ENCODE measurements around the gene KCNH3. TPM values are rescaled to one million over a fixed set of nuclear protein-coding genes. Genes with fewer than 3 reads are reported as not detected.

The KCNH3 gene
- total and polyA plus RNA-seq, 2 donors (not counting 3 experiments of a cell fraction or from before 2014, with no cell fraction given), result 0.13 to 0.14 TPM

DNA sequence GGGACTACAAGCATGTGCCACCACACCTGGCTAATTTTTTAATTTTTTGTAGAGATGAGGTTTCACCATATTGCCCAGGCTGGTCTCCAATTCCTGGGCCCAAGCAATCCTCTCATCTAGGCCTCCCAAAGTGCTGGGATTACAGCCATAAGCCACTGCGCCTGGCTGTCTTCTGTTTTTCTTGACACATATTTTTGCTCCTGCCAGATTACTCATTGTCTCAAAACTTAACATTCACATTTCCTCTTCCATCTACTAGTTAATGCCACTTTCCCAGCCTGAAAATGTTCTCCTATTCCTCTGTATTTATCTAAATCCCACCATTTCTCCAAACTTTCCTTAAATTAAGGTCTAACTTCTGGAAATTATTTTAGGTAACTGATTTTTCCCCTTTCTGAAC is 36.2 kb upstream of the KCNH3 start:
- intact Hi-C loops (cut with micrococcal nuclease), result no loop called here
- Histone ChIP-seq H3K9me1 (replicated peaks; ENCODE audit: control insufficient read depth, extremely low read depth, insufficient read depth, low read length) (no peaks in the 10 kb centered on the region), H3K9ac (replicated peaks; ENCODE audit: extremely low read depth, insufficient read depth, low read length) (peak overlapping the region; percentile 71), H3K36me3 (ENCODE audit: control insufficient read depth in 2 of 2, extremely low read depth in 1 of 2, insufficient read depth in 2 of 2, low read length in 2 of 2) (peaks cover 4 to 6% of the 10 kb centered on the region in 2 experiments), H3K9me3 (replicated peaks; ENCODE audit: control insufficient read depth, insufficient read depth, low read length) (no peaks in the 10 kb centered on the region), H2AFZ (ENCODE audit: low read depth, low read length) (no peak overlapping the region), H3K27ac (ENCODE audit: insufficient read depth, low read depth, low read length) (peak overlapping the region; percentile 86), H3K27me3 (ENCODE audit: control insufficient read depth in 2 of 2, insufficient read depth in 2 of 2, low read length in 2 of 2) (no peaks in the 10 kb centered on the region), H3K79me2 (ENCODE audit: control insufficient read depth, insufficient read depth, low read length) (peaks cover 5% of the 10 kb centered on the region), H4K20me1 (replicated peaks; ENCODE audit: control insufficient read depth, extremely low read depth, insufficient read depth, low read length) (no peaks in the 10 kb centered on the region), H3K4me1 (ENCODE audit: control insufficient read depth, extremely low read depth, insufficient read depth, low read length) (peaks cover 62% of the 10 kb centered on the region), H3K4me2 (ENCODE audit: insufficient read depth, low read length) (peak overlapping the region; percentile 54), H3K4me3 (replicated peaks in 1 of 3; ENCODE audit: insufficient read depth in 1 of 3, low read depth in 1 of 3, low read length in 3 of 3) (no peak overlapping the region)
- POLR2A ChIA-PET, result no interaction called here
- peak; percentile 56 for DNase-seq (ENCODE audit: low read depth, low spot score)
- no peak for TF ChIP-seq EZH2 (IDR thresholded peaks at IDR 0.05; ENCODE audit: borderline replicate concordance, low read depth, low read length, severe bottlenecking)
- TF ChIP-seq, protein P1, sequence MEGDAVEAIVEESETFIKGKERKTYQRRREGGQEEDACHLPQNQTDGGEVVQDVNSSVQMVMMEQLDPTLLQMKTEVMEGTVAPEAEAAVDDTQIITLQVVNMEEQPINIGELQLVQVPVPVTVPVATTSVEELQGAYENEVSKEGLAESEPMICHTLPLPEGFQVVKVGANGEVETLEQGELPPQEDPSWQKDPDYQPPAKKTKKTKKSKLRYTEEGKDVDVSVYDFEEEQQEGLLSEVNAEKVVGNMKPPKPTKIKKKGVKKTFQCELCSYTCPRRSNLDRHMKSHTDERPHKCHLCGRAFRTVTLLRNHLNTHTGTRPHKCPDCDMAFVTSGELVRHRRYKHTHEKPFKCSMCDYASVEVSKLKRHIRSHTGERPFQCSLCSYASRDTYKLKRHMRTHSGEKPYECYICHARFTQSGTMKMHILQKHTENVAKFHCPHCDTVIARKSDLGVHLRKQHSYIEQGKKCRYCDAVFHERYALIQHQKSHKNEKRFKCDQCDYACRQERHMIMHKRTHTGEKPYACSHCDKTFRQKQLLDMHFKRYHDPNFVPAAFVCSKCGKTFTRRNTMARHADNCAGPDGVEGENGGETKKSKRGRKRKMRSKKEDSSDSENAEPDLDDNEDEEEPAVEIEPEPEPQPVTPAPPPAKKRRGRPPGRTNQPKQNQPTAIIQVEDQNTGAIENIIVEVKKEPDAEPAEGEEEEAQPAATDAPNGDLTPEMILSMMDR (IDR thresholded peaks at IDR 0.05; ENCODE audit: extremely low read depth in 1 of 2, insufficient read depth in 1 of 2, low read depth in 1 of 2, low read length in 2 of 2), result no peak
- no peak for TF ChIP-seq POLR2A (IDR thresholded peaks at IDR 0.05; ENCODE audit: low read depth, low read length)
- TF ChIP-seq FOS (IDR thresholded peaks at IDR 0.05; ENCODE audit: borderline replicate concordance, insufficient read depth, low read length), result peak; percentile 47
- no peak for TF ChIP-seq MYC (IDR thresholded peaks at IDR 0.05; ENCODE audit: low read depth, low read length)
- TF ChIP-seq, protein P2, sequence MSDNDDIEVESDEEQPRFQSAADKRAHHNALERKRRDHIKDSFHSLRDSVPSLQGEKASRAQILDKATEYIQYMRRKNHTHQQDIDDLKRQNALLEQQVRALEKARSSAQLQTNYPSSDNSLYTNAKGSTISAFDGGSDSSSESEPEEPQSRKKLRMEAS (IDR thresholded peaks at IDR 0.05; ENCODE audit: insufficient read depth, insufficient read length), result no peak
- TF ChIP-seq GATA2 (IDR thresholded peaks at IDR 0.05; ENCODE audit: insufficient read depth, insufficient read length, low read depth, low read length), result no peak
- CTCF ChIA-PET, result interaction anchor here (1.6 to 6.8 kb wide), 6 partner anchors 9 to 155 kb away, joined by 4 to 78 read pairs (median 18); partner anchors contain the start of genes DNAJC22 and SPATS2
- dilution Hi-C loops (cut with MboI; ENCODE audit: extremely low pct_ligation_motif_present, low sequenced_read_pairs), result loop anchor here (25.0 kb wide), 1 partner anchor 140 kb away; the partner anchor contains the start of gene SPATS2
- no TSS peak for BruUV-seq (replicated peaks)
- peak; percentile 26 for FAIRE-seq

Data from endothelial cell of umbilical vein (primary cell).